GM23338 (cell line): ENCODE measurements around the gene PLCXD3. TPM values are rescaled to one million over a fixed set of nuclear protein-coding genes. Genes with fewer than 3 reads are reported as not detected.

Experiments
- ATAC-seq: fragments of 200-7000 bp; cut with Tn5 transposase; 3 replicates; pipeline ENCODE4 v1.9.1; 2020
- DNase-seq: peaks from one replicate; pipeline ENCODE4 v3.0.0-alpha.2; 2015; ENCODE audit warnings: low spot score
- H2AFZ ChIP-seq: fragments of 200-600 bp; sonication (generic); 2 replicates; pipeline ENCODE4 v1.8.0; 2016; ENCODE audit warnings: antibody characterized with exemption, mild to moderate bottlenecking, moderate library complexity
- H3F3A ChIP-seq: fragments of 200-600 bp; sonication (generic); replicated peaks from 2 replicates; pipeline ENCODE4 v1.8.0; 2017; ENCODE audit warnings: antibody characterized with exemption, mixed run types, low read depth
- H3K27ac ChIP-seq: fragments of 200-600 bp; sonication (generic); 2 replicates; pipeline ENCODE4 v1.6.1; 2016; ENCODE audit warnings: low read depth
- H3K27me3 ChIP-seq: fragments of 200-600 bp; sonication (generic); 2 replicates; pipeline ENCODE4 v1.8.0; 2016; ENCODE audit warnings: mild to moderate bottlenecking, mixed run types, moderate library complexity; ENCODE audit not compliant: insufficient read depth
- H3K36me3 ChIP-seq: fragments of 200-600 bp; sonication (generic); 2 replicates; pipeline ENCODE4 v1.8.0; 2016; ENCODE audit warnings: mild to moderate bottlenecking; ENCODE audit not compliant: insufficient read depth
- H3K4me1 ChIP-seq: fragments of 200-600 bp; sonication (generic); 2 replicates; pipeline ENCODE4 v1.8.0; 2016; ENCODE audit warnings: mild to moderate bottlenecking, moderate library complexity; ENCODE audit not compliant: insufficient read depth
- H3K4me2 ChIP-seq: fragments of 200-600 bp; sonication (generic); 2 replicates; pipeline ENCODE4 v1.7.1; 2017; ENCODE audit warnings: mixed run types
- H3K4me3 ChIP-seq: fragments of 200-600 bp; sonication (generic); 2 replicates; pipeline ENCODE4 v1.6.1; 2016; ENCODE audit warnings: mixed run types
- H3K79me2 ChIP-seq: fragments of 200-600 bp; sonication (generic); replicated peaks from 2 replicates; pipeline ENCODE4 v1.8.0; 2017; ENCODE audit warnings: mild to moderate bottlenecking; ENCODE audit not compliant: insufficient read depth
- H3K9me2 ChIP-seq: fragments of 200-600 bp; sonication (generic); 2 replicates; pipeline ENCODE4 v1.8.0; 2017; ENCODE audit not compliant: insufficient read depth
- H4K20me1 ChIP-seq: fragments of 200-600 bp; sonication (generic); replicated peaks from 2 replicates; pipeline ENCODE4 v1.8.0; 2017; ENCODE audit warnings: mild to moderate bottlenecking; ENCODE audit not compliant: insufficient read depth
- H3K27ac Mint-ChIP-seq: 2 replicates; pipeline ENCODE4 v1.8.0; 2020; ENCODE audit warnings: inconsistent platforms, mild to moderate bottlenecking, moderate library complexity, mixed read lengths
- H3K27me3 Mint-ChIP-seq: 3 replicates; pipeline ENCODE4 v1.8.0; 2022; ENCODE audit warnings: low read depth, mild to moderate bottlenecking, moderate library complexity, mixed read lengths, inconsistent platforms; ENCODE audit not compliant: insufficient read depth, poor library complexity
- H3K36me3 Mint-ChIP-seq: 3 replicates; pipeline ENCODE4 v1.8.0; 2021; ENCODE audit warnings: low read depth, mild to moderate bottlenecking, inconsistent platforms, moderate library complexity, mixed read lengths
- H3K4me1 Mint-ChIP-seq: 3 replicates; pipeline ENCODE4 v1.8.0; 2020; ENCODE audit warnings: mild to moderate bottlenecking, inconsistent platforms, mixed read lengths
- H3K4me3 Mint-ChIP-seq: 3 replicates; pipeline ENCODE4 v1.8.0; 2021; ENCODE audit warnings: moderate library complexity, mild to moderate bottlenecking, inconsistent platforms, mixed read lengths
- H3K9me3 Mint-ChIP-seq: 3 replicates; pipeline ENCODE4 v1.8.0; 2020; ENCODE audit warnings: moderate library complexity, mild to moderate bottlenecking, inconsistent platforms, mixed read lengths
- CREB1 ChIP-seq: fragments of 250-450 bp; sonication (Bioruptor Pico); IDR thresholded peaks from 2 replicates; pipeline ENCODE4 v1.5.0; 2020; ENCODE audit warnings: low read depth, mild to moderate bottlenecking, moderate library complexity
- EZH2 ChIP-seq: fragments of 200-600 bp; sonication (generic); IDR thresholded peaks from one replicate; pipeline ENCODE4 v1.8.0; 2017; ENCODE audit warnings: antibody characterized with exemption, mild to moderate bottlenecking, low read depth; ENCODE audit not compliant: unreplicated experiment
- EZH2phosphoT487 ChIP-seq: fragments of 200-600 bp; sonication (generic); IDR thresholded peaks from one replicate; pipeline ENCODE4 v1.8.1; 2018; ENCODE audit warnings: antibody characterized with exemption; ENCODE audit not compliant: unreplicated experiment
- POLR2AphosphoS5 ChIP-seq: IDR thresholded peaks from 2 replicates; pipeline ENCODE4 v1.6.1; 2016; ENCODE audit warnings: antibody characterized with exemption, low read depth
- STAT1 ChIP-seq: IDR thresholded peaks from one replicate; pipeline ENCODE4 v1.6.1; 2016; ENCODE audit warnings: antibody characterized with exemption; ENCODE audit not compliant: unreplicated experiment
- ZNF462 ChIP-seq: fragments of 250-450 bp; sonication (Bioruptor Pico); IDR thresholded peaks from 2 replicates; pipeline ENCODE4 v1.5.0; 2020; ENCODE audit warnings: mild to moderate bottlenecking, moderate library complexity
- polyA plus RNA-seq: library from polyadenylated mRNA; unstranded; fragments of >200 nt; fragmentation: Nextera tagmentation; extraction: Ambion mirVana; gene quantifications from 2 replicates; pipeline ENCODE4 v1.2.1, GENCODE V29; 2016
- total RNA-seq: library from RNA; depleted of rRNA; stranded (reverse); fragments of >200 nt; shearing (Covaris generic); gene quantifications from 2 replicates; pipeline ENCODE4 v1.2.3, GENCODE V29; 2014
- TF ChIP-seq, protein P1 (sequence below): IDR thresholded peaks from one replicate; pipeline ENCODE4 v1.6.1; 2018; ENCODE audit warnings: antibody characterized with exemption; ENCODE audit not compliant: unreplicated experiment

PLCXD3 gene
- total and polyA plus RNA-seq, 2 experiments from 2014 or later = 0.03 TPM

GRCh38 chr5:41264019-41264418 lies 246.4 kb downstream of the PLCXD3 start (continued):
- TF ChIP-seq ZNF462 (CRISPR knock-in tag) (no peak), EZH2phosphoT487 (no peak), STAT1 (no peak), CREB1 (no peak)

- Histone ChIP-seq H3F3A (no peaks in the 10 kb centered on the region), H2AFZ (no peak overlapping the region), H3K36me3 (no peaks in the 10 kb centered on the region), H3K4me1 (no peaks in the 10 kb centered on the region), H3K27ac (no peak overlapping the region), H3K27me3 (no peaks in the 10 kb centered on the region), H3K4me2 (no peak overlapping the region), H4K20me1 (no peaks in the 10 kb centered on the region), H3K4me3 (no peak overlapping the region), H3K79me2 (no peaks in the 10 kb centered on the region), H3K9me2 (no peaks in the 10 kb centered on the region; the same call in 1 of the 2 replicates)
- DNase-seq (no peak), ATAC-seq (no peak)
- no peaks in the 10 kb centered on the region for H3K9me3 Mint-ChIP-seq
- TF ChIP-seq EZH2phosphoT487 (no peak), EZH2 (no peak), CREB1 (no peak), POLR2AphosphoS5 (no peak)
- TF ChIP-seq, protein P1, sequence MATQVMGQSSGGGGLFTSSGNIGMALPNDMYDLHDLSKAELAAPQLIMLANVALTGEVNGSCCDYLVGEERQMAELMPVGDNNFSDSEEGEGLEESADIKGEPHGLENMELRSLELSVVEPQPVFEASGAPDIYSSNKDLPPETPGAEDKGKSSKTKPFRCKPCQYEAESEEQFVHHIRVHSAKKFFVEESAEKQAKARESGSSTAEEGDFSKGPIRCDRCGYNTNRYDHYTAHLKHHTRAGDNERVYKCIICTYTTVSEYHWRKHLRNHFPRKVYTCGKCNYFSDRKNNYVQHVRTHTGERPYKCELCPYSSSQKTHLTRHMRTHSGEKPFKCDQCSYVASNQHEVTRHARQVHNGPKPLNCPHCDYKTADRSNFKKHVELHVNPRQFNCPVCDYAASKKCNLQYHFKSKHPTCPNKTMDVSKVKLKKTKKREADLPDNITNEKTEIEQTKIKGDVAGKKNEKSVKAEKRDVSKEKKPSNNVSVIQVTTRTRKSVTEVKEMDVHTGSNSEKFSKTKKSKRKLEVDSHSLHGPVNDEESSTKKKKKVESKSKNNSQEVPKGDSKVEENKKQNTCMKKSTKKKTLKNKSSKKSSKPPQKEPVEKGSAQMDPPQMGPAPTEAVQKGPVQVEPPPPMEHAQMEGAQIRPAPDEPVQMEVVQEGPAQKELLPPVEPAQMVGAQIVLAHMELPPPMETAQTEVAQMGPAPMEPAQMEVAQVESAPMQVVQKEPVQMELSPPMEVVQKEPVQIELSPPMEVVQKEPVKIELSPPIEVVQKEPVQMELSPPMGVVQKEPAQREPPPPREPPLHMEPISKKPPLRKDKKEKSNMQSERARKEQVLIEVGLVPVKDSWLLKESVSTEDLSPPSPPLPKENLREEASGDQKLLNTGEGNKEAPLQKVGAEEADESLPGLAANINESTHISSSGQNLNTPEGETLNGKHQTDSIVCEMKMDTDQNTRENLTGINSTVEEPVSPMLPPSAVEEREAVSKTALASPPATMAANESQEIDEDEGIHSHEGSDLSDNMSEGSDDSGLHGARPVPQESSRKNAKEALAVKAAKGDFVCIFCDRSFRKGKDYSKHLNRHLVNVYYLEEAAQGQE = no peak
- peak overlapping the region; percentile 42 for H3K27ac Mint-ChIP-seq
- H3K4me3 Mint-ChIP-seq = no peak overlapping the region
- H3K36me3 Mint-ChIP-seq = no peaks in the 10 kb centered on the region
- peaks cover 1% of the 10 kb centered on the region for H3K27me3 Mint-ChIP-seq
- peaks cover 13% of the 10 kb centered on the region; the same call in 2 of the 3 replicates for H3K4me1 Mint-ChIP-seq
These were observed 247.1 kb downstream of the PLCXD3 start for GRCh38 chr5:41263335-41263734.
